ENCODE data around the gene OSBPL8. TPM values are rescaled to one million over a fixed set of nuclear protein-coding genes. Genes with fewer than 3 reads are reported as not detected.
"Not testable (repeated sequence)": the region's sequence is repeated elsewhere in the genome, so short reads cannot be mapped to it uniquely, and the experiment has no call there.

Gene OSBPL8
- total RNA-seq, 1 donor from 2014 or later = 33.1 TPM

DNA sequence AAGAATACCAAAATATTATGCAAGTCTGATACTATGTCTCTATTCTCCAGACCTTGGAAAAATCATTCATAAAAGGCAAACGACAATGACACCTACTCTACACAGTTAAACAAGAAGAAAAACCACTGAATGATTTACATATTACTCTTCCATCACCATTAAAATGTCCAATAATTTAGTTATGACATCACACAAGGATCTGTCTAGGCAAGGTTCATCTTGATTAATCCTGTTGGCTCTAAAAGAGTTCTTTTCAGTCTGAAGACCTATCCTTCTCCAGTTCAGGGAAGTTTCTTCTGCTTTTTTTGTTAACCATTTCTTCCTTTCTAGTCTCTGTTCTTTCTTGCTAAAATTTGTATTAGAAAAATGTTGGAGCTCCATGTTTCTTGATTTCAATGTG is 64.0 kb downstream of the OSBPL8 start:
- no peak for ATAC-seq

DNA sequence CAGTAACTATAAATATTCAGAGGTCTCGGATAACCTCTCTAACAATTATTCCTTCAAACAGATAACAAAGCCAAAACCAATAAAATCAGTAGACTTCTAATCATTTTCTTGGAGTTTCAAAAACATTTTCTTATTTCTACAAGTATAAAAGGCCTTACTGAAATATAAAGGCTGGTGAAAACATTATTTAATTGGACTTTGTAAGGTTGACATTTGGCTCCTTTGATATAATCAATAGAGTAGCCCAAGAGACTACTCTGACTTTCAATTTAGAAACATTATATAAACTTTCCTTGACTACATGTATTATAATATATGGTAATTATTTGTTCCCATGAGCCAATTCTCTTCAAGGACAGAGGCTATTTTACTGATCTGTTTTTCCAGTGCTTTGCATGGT is 68.3 kb downstream of the OSBPL8 start:
- DNase-seq (ENCODE audit: missing footprints) (no peak), ATAC-seq (no peak)
- intact Hi-C loops (cut with DNase I) = no loop called here

More for the DNA sequence above, 64.0 kb downstream of the OSBPL8 start:
- intact Hi-C loops (cut with DNase I) = no loop called here
- no peak for DNase-seq (ENCODE audit: missing footprints)

DNA sequence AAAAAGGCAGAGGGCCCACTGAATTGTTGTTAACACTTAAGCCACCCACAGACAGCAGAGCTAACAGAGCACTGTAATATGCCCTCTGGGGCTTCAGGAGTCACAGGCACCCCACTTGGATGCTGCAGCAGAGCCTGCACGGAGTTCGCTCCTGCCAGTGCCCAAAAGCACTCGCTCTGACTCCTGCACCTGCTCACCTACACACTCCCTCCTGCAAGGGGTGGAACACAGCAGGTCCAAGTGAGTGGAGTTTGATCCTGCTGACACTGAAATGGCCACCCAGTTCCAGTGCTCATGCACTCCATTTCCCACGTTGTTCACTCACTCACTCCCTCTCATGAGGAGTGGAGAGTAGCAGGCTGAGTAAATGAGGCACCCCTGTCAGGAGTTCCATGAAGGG is 68.8 kb downstream of the OSBPL8 start:
- DNase-seq (ENCODE audit: missing footprints) = no peak
- intact Hi-C loops (cut with DNase I) = no loop called here
- no peak for ATAC-seq

GRCh38 chr12:76489737-76490136 is 69.8 kb downstream of the OSBPL8 start:
- intact Hi-C loops (cut with DNase I) = no loop called here
- no peak for DNase-seq (ENCODE audit: missing footprints)
- ATAC-seq = no peak

- intact Hi-C loops (cut with DNase I) = no loop called here
- no peak for DNase-seq (ENCODE audit: missing footprints)
- ATAC-seq = no peak
Measured at GRCh38 chr12:76486011-76486410, 73.6 kb downstream of the OSBPL8 start.

GRCh38 chr12:76480796-76481195 is 78.8 kb downstream of the OSBPL8 start:
- intact Hi-C loops (cut with DNase I) = no loop called here
- ATAC-seq = no peak
- DNase-seq (ENCODE audit: missing footprints) = no peak

- ATAC-seq = no peak
- intact Hi-C loops (cut with DNase I) = no loop called here
- no peak for DNase-seq (ENCODE audit: missing footprints)
Measured at GRCh38 chr12:76478045-76478444, 81.5 kb downstream of the OSBPL8 start.

- intact Hi-C loops (cut with DNase I); DNase-seq (ENCODE audit: missing footprints); ATAC-seq: not testable (repeated sequence)
Measured at GRCh38 chr12:76472862-76473261, 86.7 kb downstream of the OSBPL8 start.

- intact Hi-C loops (cut with DNase I) = no loop called here
- ATAC-seq (no peak), DNase-seq (ENCODE audit: missing footprints) (no peak)
Measured at GRCh38 chr12:76471579-76471978, 88.0 kb downstream of the OSBPL8 start.

GRCh38 chr12:76470028-76470939 is 89.3 kb downstream of the OSBPL8 start:
- intact Hi-C loops (cut with DNase I) = no loop called here
- DNase-seq (ENCODE audit: missing footprints) (no peak), ATAC-seq (peak; percentile 97)

DNA sequence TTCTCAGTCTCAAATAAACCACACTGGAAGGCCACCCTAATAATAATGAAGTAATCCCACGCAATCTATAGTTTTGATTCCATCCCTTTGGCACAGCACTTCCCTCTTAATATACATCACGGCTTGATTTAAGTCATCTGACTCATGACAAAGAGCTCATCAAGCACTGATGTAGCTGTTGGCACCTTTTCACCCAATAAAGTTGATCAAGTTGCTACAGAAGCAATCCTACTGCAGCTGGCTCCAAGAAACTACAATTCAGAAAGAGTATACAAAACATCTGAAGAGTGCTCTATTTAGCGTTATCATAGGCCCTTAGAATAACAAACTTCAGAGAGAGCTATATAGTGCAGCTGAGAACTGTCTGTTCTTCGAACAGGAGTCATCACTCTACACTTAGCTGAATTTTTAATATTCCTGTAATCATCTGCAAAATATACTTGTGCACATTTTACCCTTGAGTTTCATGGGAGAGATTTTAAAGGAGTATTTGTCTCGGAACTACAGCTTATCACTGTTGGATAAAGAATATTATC is 94.9 kb downstream of the OSBPL8 start:
- intact Hi-C loops (cut with DNase I) = loop anchor here (5.0 kb wide), 1 partner anchor 93 kb away; the partner anchor contains the start of gene OSBPL8
- no peak for ATAC-seq
- no peak for DNase-seq (ENCODE audit: missing footprints)

- DNase-seq (ENCODE audit: missing footprints) (no peak), ATAC-seq (no peak)
- intact Hi-C loops (cut with DNase I) = no loop called here
Measured at GRCh38 chr12:76462668-76463224, 96.8 kb downstream of the OSBPL8 start.

DNA sequence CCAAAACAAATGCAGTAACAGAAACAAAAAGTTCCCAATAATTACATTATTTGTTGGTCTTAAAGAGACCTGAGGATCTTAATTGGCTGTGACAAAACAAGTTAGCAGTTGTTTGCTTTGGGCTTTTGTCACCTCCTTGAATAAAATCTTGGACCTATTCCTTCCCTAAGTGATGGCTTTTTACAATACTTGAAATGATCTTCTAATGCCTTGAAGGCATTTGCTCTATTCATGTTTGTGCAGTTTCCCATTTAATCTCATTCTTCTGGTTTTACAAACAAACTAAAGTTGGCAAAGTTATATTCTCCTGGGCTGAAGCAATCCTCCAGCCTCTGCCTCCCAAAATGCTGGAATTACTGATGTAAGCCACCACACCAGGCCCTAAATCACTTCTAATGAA is 98.8 kb downstream of the OSBPL8 start:
- DNase-seq (ENCODE audit: missing footprints) (no peak), ATAC-seq (no peak)
- intact Hi-C loops (cut with DNase I) = no loop called here

- DNase-seq (ENCODE audit: missing footprints) = no peak
- intact Hi-C loops (cut with DNase I) = no loop called here
Measured at GRCh38 chr12:76457818-76458217, 101.8 kb downstream of the OSBPL8 start.

DNA sequence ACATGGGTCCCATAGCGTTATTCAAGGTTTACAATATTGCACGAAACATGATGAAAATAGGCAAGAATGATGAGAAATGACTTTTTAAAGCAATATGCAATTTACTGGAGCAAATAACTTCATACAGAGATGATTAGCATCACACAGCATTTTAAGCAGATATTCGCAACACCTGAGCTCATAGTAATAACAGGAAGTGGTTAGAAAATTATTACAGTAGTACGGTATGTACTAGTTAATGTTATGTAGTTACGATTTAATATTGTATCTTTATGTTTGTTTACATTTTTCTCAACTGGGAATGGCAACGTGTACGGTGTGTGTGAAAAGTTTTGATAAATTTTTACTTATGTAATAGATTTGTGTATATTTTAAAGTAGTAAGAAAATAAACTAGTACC is 102.6 kb downstream of the OSBPL8 start:
- ATAC-seq = no peak
- no peak for DNase-seq (ENCODE audit: missing footprints)
- intact Hi-C loops (cut with DNase I) = no loop called here

More at GRCh38 chr12:76457818-76458217, 101.8 kb downstream of the OSBPL8 start:
- no peak for ATAC-seq

DNA sequence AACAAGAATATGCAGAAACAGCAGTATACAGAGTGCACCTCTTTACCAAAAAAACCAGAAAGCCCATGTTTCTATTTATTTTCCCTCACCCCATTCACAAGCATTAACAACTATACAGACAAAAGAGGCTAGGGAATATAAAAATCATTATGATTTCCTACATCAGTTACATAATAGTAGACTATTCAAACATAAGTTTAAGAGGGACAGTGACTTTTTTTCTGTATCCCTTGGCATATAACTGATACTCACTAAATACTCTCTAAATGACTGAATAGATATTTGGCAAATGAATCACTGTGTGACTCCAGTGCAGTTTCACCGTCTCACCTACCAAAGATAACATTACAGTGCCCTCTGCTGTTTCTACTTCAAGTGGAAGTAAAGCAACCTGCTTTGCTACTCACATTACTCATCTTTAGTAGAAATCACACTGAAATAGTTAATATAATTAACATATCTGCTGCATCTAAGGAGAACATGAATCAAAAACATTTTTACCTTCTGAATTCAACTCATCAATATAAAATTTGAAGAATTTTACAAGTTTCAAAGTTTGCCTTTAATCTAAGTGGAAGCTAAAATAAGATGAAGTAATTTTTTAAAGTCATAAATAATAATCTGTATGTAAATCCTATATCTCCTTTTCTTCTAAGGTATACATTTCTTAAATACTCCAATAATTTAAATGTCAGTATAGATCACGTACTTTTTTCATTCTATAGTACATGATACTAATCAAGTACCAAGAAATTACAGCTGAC is 103.8 kb downstream of the OSBPL8 start:
- ATAC-seq (peak; percentile 48), DNase-seq (ENCODE audit: missing footprints) (no peak)
- intact Hi-C loops (cut with DNase I) = no loop called here

GRCh38 chr12:76451528-76451927 is 108.0 kb downstream of the OSBPL8 start:
- ATAC-seq = no peak
- no peak for DNase-seq (ENCODE audit: missing footprints)
- intact Hi-C loops (cut with DNase I) = no loop called here

DNA sequence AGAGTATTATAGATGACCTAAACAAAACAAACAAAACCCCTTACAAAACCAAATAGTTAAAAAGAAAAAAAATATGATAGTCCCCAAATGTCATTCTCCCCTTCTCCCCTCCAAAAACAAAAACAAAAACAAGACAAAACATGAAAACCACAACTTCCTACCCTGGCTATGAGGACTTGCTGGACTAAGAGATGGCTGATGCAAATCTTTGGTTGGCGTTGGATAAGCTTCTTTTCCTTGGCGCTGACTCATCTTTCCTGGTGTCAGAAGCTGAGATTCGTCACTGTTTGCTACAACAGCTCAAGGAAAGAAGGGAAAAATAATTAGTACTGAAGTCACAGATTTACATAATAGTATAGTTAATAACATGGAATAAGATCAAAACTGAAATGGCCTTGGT is 108.9 kb downstream of the OSBPL8 start:
- ATAC-seq = no peak
- no peak for DNase-seq (ENCODE audit: missing footprints)
- intact Hi-C loops (cut with DNase I) = no loop called here

DNA sequence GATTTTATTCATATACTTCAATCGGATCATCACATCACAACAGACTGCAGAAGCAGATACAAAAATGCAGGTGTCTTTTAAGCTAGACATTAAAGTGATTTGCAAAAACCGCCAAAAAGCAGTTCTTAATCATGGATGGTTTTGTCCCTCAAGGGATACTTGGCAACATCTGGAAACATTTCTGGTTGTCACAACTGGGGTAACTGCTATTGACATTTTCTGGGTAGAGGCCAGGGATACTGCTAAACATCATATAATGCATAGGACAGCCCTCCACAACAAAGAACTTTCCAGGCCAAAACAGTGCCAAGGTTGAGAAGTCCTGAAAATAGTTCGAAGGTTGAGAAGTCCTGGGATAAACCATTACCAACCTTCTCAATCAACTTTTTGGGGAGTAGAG is 109.6 kb downstream of the OSBPL8 start:
- intact Hi-C loops (cut with DNase I) = no loop called here
- no peak for DNase-seq (ENCODE audit: missing footprints)
- no peak for ATAC-seq
